Measurements from ENCODE around the gene SLC16A7.

- TF ChIP-seq CTCF (IDR thresholded peaks at IDR 0.05): no peak
- TF ChIP-seq ZFX (IDR thresholded peaks at IDR 0.05; ENCODE audit: borderline replicate concordance): no peak
These were observed 99.5 kb downstream of the SLC16A7 start for GRCh38 chr12:59695379-59695778.

Data from 22Rv1 (cell line).